ENCODE measurements around the gene CHCHD6.

The CHCHD6 gene

DNA sequence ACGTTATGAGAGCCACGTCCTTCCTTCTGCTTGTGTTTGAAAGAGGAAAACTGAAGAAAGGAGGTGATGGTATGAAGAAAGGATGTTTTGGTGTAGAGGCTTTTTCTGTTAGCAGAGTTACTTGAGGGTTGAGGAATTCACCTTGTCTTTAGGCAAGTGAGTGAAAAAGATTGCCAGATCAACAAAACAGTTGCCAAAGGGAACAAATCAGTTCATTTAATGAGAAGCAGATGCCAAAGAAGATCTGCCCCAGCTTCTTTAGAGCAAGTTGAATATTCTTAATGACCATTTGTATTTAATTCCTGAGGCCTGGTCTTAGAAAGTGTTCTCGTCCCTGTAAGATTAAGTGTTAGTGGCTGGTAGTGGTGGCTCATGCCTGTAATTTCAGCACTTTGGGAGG lies 2.6 kb downstream of the CHCHD6 start:
- no peak for DNase-seq

GRCh38 chr3:126711121-126711760 lies 7.2 kb downstream of the CHCHD6 start:
- DNase-seq = no peak

- no peak for DNase-seq
Measured at GRCh38 chr3:126713199-126713598, 9.2 kb downstream of the CHCHD6 start.

DNA sequence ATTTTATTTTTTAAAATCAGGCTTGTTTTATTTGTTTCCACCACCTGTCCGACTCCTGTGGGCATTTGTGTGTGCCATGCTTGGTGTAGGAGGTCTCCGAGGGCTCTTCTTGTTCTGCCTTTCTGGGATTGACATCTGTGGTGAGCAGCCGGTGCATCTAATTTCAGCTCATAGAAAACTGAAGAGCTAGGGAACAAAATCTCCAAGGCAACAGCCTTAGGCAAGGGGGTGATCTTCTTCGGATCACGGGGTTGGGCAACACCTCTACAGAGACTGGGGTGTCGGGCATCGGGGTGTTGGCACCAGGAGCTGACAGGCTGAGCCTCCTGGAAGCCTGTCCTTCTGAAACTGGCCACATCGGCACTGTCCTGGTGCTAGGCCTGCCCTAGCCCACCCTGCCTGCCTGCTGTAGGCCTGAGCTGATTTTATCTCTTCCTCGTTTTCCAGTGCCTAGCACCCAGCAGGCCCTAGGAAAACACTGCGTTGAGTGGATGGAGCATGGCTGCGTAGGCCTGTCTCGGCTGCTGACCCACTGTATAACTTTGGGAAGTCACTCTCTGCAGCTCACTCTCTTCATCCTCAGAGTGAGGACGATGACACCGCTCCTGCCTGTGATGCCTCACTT lies 10.3 kb downstream of the CHCHD6 start:
- no peak for DNase-seq

DNA sequence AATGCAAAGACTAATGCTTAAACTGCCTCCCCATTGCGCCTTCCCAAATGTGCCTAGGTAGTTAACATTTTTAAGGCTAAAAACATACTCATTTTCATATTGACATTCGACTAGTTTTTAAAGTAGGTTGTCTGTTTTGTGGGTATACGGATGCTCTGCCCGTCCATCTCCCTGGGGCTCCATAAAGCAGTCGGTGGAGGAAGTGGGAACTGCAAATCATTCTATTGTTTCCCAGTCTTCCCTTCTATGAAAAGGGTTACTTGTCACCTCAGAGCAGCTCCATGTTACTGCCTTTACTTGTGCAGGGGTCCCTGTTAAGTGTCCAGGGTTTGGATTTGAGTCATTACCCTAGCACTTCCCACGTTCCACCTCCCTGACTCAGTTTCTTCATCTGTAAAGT lies 10.9 kb downstream of the CHCHD6 start:
- no peak for DNase-seq

DNA sequence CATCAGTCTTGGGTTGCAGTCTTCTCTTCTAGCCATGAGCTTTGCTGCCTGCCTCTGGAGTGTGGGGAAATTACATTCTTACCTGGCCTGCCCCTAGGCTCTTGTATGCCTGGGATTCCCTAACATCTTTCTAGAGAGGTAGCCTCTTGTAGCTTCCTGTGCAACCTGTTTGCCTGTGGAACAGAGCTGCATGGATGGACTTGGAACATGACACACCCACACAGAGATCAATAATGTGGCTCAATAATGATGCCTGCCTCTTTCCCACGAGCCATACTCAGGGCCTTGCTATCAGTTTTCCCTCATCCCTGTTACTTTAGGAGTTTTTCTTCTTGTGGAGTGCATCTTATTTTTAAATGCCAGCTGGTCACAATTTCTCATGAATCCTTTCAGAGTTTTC lies 11.4 kb downstream of the CHCHD6 start:
- no peak for DNase-seq

- no peak for DNase-seq
Measured at GRCh38 chr3:126716057-126716456, 12.0 kb downstream of the CHCHD6 start.

DNA sequence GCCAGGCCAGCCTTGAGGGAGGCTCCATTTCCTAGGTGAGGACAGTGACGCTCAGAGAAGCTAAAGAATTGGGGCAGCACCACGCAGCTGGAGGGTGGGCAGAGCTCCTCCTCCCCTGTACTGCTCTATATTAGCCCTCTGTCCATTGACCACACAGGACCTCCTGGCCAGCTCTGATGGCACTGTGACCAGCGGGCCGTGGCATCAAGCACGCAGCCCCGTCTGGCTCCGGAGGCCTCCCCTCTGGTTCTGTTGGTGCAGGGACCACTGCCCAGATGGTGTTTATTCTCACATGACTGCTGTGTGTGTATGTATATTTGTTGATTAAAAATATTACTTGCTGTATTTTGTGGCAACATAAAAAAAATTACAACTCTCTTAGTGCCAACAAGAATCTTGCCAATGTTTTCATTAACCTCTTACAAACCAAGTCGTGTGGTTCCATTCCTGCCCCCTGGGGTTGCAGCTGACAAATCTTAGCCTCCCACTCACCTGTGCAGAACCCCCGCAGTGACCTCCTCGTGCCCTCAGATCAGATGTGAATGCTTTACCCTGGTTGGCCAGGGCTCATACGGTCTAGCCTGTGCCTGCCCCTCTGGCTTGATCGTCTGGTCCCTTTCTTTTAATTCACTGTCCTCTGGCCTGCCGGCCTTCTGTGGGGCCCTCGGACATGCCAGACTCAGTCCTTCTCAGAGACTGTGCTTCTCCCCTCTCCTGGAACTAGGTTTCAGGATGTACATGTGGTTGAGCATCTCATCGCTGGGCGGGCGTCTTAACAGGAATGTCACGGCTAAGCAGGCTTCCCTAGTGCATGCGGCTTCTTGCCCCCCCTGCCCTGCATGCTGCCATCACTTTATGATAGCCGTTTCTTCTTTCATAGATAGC lies 14.8 kb downstream of the CHCHD6 start:
- no peak for DNase-seq

- DNase-seq = no peak
Measured at GRCh38 chr3:126720596-126720995, 16.6 kb downstream of the CHCHD6 start.

GRCh38 chr3:126721246-126721645 lies 17.2 kb downstream of the CHCHD6 start:
- DNase-seq = no peak

GRCh38 chr3:126723237-126723636 lies 19.2 kb downstream of the CHCHD6 start:
- no peak for DNase-seq

GRCh38 chr3:126723801-126724200 lies 19.8 kb downstream of the CHCHD6 start:
- DNase-seq = no peak

GRCh38 chr3:126728680-126729079 lies 24.6 kb downstream of the CHCHD6 start:
- no peak for DNase-seq

GRCh38 chr3:126730376-126730775 lies 26.3 kb downstream of the CHCHD6 start:
- no peak for DNase-seq

DNA sequence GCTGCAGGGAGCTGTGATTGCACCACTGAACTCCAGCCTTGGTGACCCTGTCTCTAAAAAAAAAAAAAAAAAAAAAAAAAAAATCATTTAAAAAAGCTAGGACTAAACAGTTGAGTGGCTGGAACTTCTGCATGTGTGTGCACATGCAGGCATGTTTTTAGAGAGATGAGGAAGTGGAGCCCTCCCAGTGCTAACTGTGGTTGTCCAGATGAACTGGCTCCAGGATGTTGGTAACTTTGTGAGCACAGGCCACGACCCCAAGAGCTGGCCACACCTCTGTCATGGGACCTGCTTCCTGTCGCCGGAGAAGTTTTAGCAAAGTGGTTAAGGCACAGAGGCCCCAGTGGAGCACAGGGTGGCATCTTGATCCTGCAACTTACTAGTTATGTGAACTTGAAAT lies 27.0 kb downstream of the CHCHD6 start:
- DNase-seq = no peak

GRCh38 chr3:126732281-126733060 lies 28.4 kb downstream of the CHCHD6 start:
- DNase-seq = no peak

DNA sequence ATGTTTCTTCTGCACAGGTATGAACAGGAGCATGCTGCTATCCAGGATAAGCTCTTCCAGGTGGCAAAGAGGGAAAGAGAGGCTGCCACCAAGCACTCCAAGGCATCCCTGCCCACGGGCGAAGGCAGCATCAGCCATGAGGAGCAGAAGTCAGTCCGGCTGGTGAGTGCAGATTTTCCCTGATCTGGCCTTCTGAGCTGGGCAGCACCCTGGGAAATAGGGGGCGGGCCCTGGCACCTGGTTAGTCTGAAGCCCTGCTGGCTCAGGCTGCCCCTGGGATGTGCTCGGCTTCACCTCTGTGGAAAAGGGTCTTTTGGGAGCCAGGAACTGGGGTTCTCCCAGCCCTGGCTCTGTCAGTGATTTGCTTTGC lies 29.0 kb downstream of the CHCHD6 start:
- no peak for DNase-seq

DNA sequence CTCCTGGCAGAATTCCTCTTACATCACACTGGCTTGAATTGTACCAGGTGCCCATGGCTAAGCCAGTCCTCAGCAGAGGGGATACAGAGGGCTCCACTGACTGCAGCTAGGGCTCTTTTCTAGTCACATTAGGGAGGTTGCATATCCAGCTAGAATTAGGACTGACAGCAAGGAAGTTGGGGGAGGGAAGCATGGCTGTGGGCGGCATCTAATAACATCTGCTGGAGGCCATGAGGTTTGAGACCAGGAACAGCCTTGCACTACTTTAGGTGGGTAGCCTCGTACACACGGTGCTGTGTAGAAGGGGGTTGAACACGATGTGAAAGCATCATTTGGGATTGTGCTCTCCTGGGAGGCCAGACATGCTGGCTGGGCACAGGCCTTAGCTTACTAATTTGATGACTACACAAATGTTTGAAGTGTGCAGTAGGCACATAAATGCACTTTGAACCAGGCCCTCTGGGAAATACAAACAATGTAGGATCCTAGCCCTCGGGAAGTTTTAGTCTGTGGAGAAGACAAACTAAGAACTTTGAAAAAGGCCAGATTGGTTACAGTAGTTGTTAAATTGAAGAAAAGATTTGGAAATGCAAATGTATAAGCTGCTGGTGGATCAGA lies 30.2 kb downstream of the CHCHD6 start:
- DNase-seq = no peak

GRCh38 chr3:126737527-126737926 lies 33.5 kb downstream of the CHCHD6 start:
- peak; percentile 9 for DNase-seq

DNA sequence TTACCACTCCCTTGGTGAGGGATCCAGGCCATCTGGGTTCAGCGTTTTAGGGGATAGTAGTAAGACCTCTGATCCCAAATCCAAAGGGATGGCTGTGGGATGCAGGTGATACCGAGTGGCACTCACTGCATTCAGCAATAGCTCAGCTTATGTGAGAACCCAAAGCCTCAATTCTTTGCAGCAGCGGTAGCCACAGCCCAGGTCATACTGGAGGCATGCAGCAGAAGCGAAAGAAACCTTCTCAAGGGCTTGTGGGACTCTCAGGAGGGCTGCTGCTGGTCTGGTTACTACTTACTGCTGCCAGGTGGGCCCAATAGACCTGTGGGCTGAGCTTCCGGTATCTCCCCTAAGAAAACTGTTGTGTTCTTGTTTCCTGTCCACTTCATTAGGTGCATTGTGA lies 38.0 kb downstream of the CHCHD6 start:
- no peak for DNase-seq

GRCh38 chr3:126743350-126743749 lies 39.3 kb downstream of the CHCHD6 start:
- DNase-seq = no peak

- DNase-seq = no peak
Measured at GRCh38 chr3:126743781-126744180, 39.7 kb downstream of the CHCHD6 start.

Measured in hematopoietic multipotent progenitor cell treated with erythropoietin and hydrocortisone succinate and interleukin-3 and kit ligand, for 8 days (in vitro differentiated cells).